ENCODE data around the gene GRM8. TPM values are rescaled to one million over a fixed set of nuclear protein-coding genes. Genes with fewer than 3 reads are reported as not detected.

The GRM8 gene
- polyA plus RNA-seq, 1 donor from 2014 or later, result 1.5 TPM

GRCh38 chr7:126790763-126791162 is 462.0 kb downstream of the GRM8 start:
- Histone ChIP-seq H4K20me1 (ENCODE audit: insufficient read depth) (no peaks in the 10 kb centered on the region), H3K36me3 (ENCODE audit: insufficient read depth, low read length) (no peaks in the 10 kb centered on the region), H3K79me2 (replicated peaks; ENCODE audit: insufficient read depth, low read length) (no peaks in the 10 kb centered on the region), H3F3A (ENCODE audit: insufficient read depth, low read length, poor library complexity, severe bottlenecking) (no peaks in the 10 kb centered on the region), H3K27me3 (ENCODE audit: insufficient read depth, low read depth, low read length) (no peaks in the 10 kb centered on the region), H3K9me2 (ENCODE audit: insufficient read depth, low read length) (no peaks in the 10 kb centered on the region), H2AFZ (ENCODE audit: low read depth, low read length) (no peak overlapping the region), H3K4me3 (ENCODE audit: low read length) (no peak overlapping the region), H3K4me2 (ENCODE audit: low read length) (no peak overlapping the region), H3K27ac (ENCODE audit: low read length) (no peak overlapping the region), H3K9me3 (ENCODE audit: low read length) (no peaks in the 10 kb centered on the region), H3K9ac (ENCODE audit: low read length) (no peak overlapping the region)
- TF ChIP-seq SMC3 (conservative IDR thresholded peaks at IDR 0.05; ENCODE audit: poor library complexity), result no peak
- no peak for TF ChIP-seq EP300 (conservative IDR thresholded peaks at IDR 0.05; ENCODE audit: poor library complexity, severe bottlenecking)
- TF ChIP-seq RAD21 (conservative IDR thresholded peaks at IDR 0.05), result no peak
- TF ChIP-seq TAF1 (IDR thresholded peaks at IDR 0.05; ENCODE audit: low read depth), result no peak
- TF ChIP-seq EZH2 (IDR thresholded peaks at IDR 0.05; ENCODE audit: borderline replicate concordance, insufficient read depth, low read length, poor library complexity, severe bottlenecking), result no peak
- TF ChIP-seq CTCF (IDR thresholded peaks at IDR 0.05; ENCODE audit: poor library complexity, severe bottlenecking), result no peak
- TF ChIP-seq MXI1 (conservative IDR thresholded peaks at IDR 0.05; ENCODE audit: poor library complexity, severe bottlenecking), result no peak
- no peak for TF ChIP-seq REST (IDR thresholded peaks at IDR 0.05; ENCODE audit: borderline replicate concordance)
- TF ChIP-seq POLR2AphosphoS5 (IDR thresholded peaks at IDR 0.05), result no peak

- no peak overlapping the region for H3K4me2 ChIP-seq (ENCODE audit: low read length)
Observed at GRCh38 chr7:126783613-126784012, 469.1 kb downstream of the GRM8 start.

More at GRCh38 chr7:126783613-126784012, 469.1 kb downstream of the GRM8 start:
- H3K9ac ChIP-seq (ENCODE audit: low read length), result no peak overlapping the region
- no peaks in the 10 kb centered on the region for H3F3A ChIP-seq (ENCODE audit: insufficient read depth, low read length, poor library complexity, severe bottlenecking)
- H3K36me3 ChIP-seq (ENCODE audit: insufficient read depth, low read length), result no peaks in the 10 kb centered on the region
- H3K9me2 ChIP-seq (ENCODE audit: insufficient read depth, low read length), result no peaks in the 10 kb centered on the region
- no peaks in the 10 kb centered on the region for H4K20me1 ChIP-seq (ENCODE audit: insufficient read depth)
- H2AFZ ChIP-seq (ENCODE audit: low read depth, low read length), result no peak overlapping the region
- TF ChIP-seq REST (IDR thresholded peaks at IDR 0.05; ENCODE audit: borderline replicate concordance) (no peak), MXI1 (conservative IDR thresholded peaks at IDR 0.05; ENCODE audit: poor library complexity, severe bottlenecking) (no peak), SMC3 (conservative IDR thresholded peaks at IDR 0.05; ENCODE audit: poor library complexity) (no peak), POLR2AphosphoS5 (IDR thresholded peaks at IDR 0.05) (no peak), EZH2 (IDR thresholded peaks at IDR 0.05; ENCODE audit: borderline replicate concordance, insufficient read depth, low read length, poor library complexity, severe bottlenecking) (no peak), CTCF (IDR thresholded peaks at IDR 0.05; ENCODE audit: poor library complexity, severe bottlenecking) (no peak), EP300 (conservative IDR thresholded peaks at IDR 0.05; ENCODE audit: poor library complexity, severe bottlenecking) (no peak), RAD21 (conservative IDR thresholded peaks at IDR 0.05) (no peak), TAF1 (IDR thresholded peaks at IDR 0.05; ENCODE audit: low read depth) (no peak)
- no peaks in the 10 kb centered on the region for H3K79me2 ChIP-seq (replicated peaks; ENCODE audit: insufficient read depth, low read length)
- H3K27me3 ChIP-seq (ENCODE audit: insufficient read depth, low read depth, low read length), result no peaks in the 10 kb centered on the region
- no peak overlapping the region for H3K4me3 ChIP-seq (ENCODE audit: low read length)
- no peaks in the 10 kb centered on the region for H3K9me3 ChIP-seq (ENCODE audit: low read length)
- no peak overlapping the region for H3K27ac ChIP-seq (ENCODE audit: low read length)

Data from neural cell (in vitro differentiated cells).